Measurements from ENCODE around the gene ZNF467.

GRCh38 chr7:149790754-149791360, 17.5 kb upstream of the ZNF467 start:
- TF ChIP-seq, protein P1, sequence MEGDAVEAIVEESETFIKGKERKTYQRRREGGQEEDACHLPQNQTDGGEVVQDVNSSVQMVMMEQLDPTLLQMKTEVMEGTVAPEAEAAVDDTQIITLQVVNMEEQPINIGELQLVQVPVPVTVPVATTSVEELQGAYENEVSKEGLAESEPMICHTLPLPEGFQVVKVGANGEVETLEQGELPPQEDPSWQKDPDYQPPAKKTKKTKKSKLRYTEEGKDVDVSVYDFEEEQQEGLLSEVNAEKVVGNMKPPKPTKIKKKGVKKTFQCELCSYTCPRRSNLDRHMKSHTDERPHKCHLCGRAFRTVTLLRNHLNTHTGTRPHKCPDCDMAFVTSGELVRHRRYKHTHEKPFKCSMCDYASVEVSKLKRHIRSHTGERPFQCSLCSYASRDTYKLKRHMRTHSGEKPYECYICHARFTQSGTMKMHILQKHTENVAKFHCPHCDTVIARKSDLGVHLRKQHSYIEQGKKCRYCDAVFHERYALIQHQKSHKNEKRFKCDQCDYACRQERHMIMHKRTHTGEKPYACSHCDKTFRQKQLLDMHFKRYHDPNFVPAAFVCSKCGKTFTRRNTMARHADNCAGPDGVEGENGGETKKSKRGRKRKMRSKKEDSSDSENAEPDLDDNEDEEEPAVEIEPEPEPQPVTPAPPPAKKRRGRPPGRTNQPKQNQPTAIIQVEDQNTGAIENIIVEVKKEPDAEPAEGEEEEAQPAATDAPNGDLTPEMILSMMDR (IDR thresholded peaks at IDR 0.05; ENCODE audit: extremely low read depth in 1 of 2, insufficient read depth in 1 of 2, low read depth in 1 of 2, low read length in 2 of 2) = no peak
- TF ChIP-seq EZH2 (IDR thresholded peaks at IDR 0.05; ENCODE audit: borderline replicate concordance, low read depth, low read length, severe bottlenecking) (no peak), MYC (IDR thresholded peaks at IDR 0.05; ENCODE audit: low read depth, low read length) (no peak), POLR2A (IDR thresholded peaks at IDR 0.05; ENCODE audit: low read depth, low read length) (no peak), JUN (IDR thresholded peaks at IDR 0.05; ENCODE audit: borderline replicate concordance, insufficient read depth, insufficient read length, low read depth) (no peak), GATA2 (IDR thresholded peaks at IDR 0.05; ENCODE audit: insufficient read depth, insufficient read length, low read depth, low read length) (no peak)
- TF ChIP-seq, protein P2, sequence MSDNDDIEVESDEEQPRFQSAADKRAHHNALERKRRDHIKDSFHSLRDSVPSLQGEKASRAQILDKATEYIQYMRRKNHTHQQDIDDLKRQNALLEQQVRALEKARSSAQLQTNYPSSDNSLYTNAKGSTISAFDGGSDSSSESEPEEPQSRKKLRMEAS (IDR thresholded peaks at IDR 0.05; ENCODE audit: insufficient read depth, insufficient read length) = no peak

Data from endothelial cell of umbilical vein (primary cell).